Bronchial epithelial cell (primary cell): Measurements from ENCODE around the gene LTA. TPM values are rescaled to one million over a fixed set of nuclear protein-coding genes. Genes with fewer than 3 reads are reported as not detected.

Experiments used
- DNase-seq: peaks from one replicate; pipeline ENCODE4 v3.0.0-alpha.2; 2010; ENCODE audit warnings: low read depth
- FAIRE-seq: peaks from 2 replicates; lab custom pipeline; 2011; peaks lifted over from hg19 to GRCh38; lab: Jason Lieb, UNC
- H3K27me3 ChIP-seq: 2 replicates; pipeline ENCODE4 v1.5.1; 2011; ENCODE audit warnings: low read length; ENCODE audit not compliant: control insufficient read depth, insufficient read depth
- H3K36me3 ChIP-seq: 2 replicates; pipeline ENCODE4 v1.5.1; 2011; ENCODE audit warnings: low read length; ENCODE audit not compliant: control insufficient read depth, insufficient read depth
- H3K4me3 ChIP-seq: 2 replicates; pipeline ENCODE4 v1.5.1; 2011; ENCODE audit warnings: mild to moderate bottlenecking, low read depth, low read length, control low read depth
- total RNA-seq: library from RNA; depleted of rRNA; stranded (reverse); fragments of >200 nt; gene quantifications from 2 replicates; pipeline ENCODE4 v1.2.1, GENCODE V29; 2014
- TF ChIP-seq, protein P1 (sequence below): IDR thresholded peaks from 2 replicates; pipeline ENCODE4 v1.5.1; 2011; ENCODE audit warnings: mild to moderate bottlenecking, moderate library complexity, low read length, control low read depth, inconsistent platforms; ENCODE audit not compliant: insufficient read depth, severe bottlenecking

Gene LTA
- total RNA-seq, 1 donor from 2014 or later: not detected

DNA sequence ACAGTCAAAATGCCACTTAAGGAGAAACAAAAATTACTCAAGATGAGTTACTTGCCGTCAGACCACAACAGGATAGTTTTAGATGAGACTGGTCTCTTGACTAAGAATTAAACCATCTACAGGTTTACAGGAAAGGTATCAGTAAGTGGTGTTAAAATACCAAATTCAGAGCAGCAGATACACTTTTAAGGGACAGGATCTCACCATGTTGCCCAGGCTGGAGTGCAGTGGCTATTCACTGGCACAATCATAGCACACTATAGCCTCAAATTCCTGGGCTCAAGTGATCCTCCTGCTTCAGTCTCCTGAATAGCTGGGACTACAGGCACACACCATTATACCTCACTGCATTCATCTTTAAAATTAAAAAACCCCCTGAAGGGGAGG, 38.6 kb upstream of the LTA start:
- H3K27me3 ChIP-seq: no peaks in the 10 kb centered on the region
- FAIRE-seq (no peak), DNase-seq (no peak)
- TF ChIP-seq, protein P1, sequence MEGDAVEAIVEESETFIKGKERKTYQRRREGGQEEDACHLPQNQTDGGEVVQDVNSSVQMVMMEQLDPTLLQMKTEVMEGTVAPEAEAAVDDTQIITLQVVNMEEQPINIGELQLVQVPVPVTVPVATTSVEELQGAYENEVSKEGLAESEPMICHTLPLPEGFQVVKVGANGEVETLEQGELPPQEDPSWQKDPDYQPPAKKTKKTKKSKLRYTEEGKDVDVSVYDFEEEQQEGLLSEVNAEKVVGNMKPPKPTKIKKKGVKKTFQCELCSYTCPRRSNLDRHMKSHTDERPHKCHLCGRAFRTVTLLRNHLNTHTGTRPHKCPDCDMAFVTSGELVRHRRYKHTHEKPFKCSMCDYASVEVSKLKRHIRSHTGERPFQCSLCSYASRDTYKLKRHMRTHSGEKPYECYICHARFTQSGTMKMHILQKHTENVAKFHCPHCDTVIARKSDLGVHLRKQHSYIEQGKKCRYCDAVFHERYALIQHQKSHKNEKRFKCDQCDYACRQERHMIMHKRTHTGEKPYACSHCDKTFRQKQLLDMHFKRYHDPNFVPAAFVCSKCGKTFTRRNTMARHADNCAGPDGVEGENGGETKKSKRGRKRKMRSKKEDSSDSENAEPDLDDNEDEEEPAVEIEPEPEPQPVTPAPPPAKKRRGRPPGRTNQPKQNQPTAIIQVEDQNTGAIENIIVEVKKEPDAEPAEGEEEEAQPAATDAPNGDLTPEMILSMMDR: no peak
- H3K36me3 ChIP-seq: peaks cover 39% of the 10 kb centered on the region
- H3K4me3 ChIP-seq: no peak overlapping the region

DNA sequence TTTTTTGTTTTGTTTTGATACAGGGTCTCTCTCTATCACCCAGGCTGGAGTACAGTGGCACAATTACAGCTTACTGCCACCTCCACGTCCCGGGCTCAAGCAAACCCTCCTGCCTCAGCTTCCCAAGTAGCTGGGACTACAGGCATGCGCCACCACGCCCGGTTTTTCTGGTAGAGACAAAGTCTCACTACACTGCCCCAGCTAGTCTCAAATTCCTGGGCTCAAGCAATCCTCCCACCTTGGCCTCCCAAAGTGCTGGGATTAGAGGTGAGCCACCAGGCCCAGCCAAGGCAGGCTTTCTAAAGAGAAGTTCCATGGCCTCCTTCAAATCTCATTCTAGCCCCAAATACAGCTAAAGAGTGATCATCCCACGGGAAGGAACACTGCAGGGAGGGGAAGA, 38.1 kb upstream of the LTA start:
- H3K27me3 ChIP-seq: no peaks in the 10 kb centered on the region
- FAIRE-seq (no peak), DNase-seq (no peak)
- H3K4me3 ChIP-seq: no peak overlapping the region
- TF ChIP-seq, protein P1: no peak
- H3K36me3 ChIP-seq: peaks cover 42% of the 10 kb centered on the region

DNA sequence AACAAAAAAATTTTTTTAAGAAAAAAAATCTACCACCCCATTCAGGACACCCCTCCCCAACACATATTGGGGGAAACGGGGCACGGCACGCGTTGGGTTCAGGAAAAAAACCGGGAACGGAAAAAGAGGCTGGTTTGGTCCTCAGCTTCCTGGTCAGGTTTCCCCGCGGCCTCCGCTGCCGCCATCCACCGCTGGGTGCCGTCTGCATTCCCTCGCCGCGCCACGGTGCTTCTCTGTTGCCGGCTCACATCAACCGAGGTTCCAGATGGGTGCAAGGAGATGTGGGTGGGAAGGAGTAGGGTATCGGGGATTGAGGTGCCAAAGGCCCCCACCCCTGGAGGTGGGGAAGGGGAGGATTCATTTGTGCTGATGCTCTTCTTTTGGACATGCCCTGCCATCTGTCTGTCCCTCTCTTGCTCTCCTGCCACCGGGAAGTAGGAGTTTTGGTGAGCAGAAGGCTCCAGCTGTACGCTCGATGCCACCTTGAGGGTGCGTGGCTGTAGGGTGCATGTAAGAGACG, 37.5 kb upstream of the LTA start:
- Histone ChIP-seq H3K4me3 (no peak overlapping the region), H3K27me3 (no peaks in the 10 kb centered on the region), H3K36me3 (peaks cover 44% of the 10 kb centered on the region)
- TF ChIP-seq, protein P1: no peak
- DNase-seq: no peak
- no peak for FAIRE-seq

DNA sequence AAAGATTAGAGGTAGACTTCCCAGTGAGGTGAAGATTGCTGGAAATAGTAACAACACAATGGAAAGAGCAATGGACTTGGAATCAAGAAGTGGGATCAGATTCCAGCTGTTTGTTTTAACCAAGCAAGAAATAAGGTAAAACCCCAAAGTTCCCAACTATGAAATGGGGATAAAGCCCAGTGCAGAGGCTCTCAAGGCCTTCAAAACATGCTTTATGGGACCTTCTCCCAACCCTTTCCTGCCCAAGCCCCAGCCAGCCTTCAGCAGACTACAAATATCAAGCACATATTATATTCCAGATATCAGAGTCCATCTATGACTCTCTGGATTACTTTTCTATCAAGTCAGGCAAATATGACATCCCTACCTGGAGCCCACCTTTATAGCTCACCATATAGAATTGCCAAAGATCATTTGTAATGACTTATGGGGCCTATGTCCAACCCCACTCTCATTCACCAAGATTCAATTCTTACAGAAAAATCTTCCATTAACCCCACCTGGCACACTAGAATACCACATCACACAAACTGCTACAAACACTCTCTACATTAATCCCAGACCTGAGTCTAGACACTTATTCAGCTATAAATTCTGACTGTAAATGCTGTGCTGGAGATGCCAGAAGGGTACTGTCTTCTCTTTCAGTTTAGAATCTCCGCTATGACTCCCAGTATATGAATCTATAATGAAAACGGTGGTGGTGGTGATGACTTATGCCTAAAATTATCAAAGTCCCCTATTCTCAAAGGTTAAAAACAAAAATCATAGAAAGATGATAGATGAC, 36.4 kb upstream of the LTA start:
- DNase-seq: no peak
- peaks cover 45% of the 10 kb centered on the region for H3K36me3 ChIP-seq
- no peaks in the 10 kb centered on the region for H3K27me3 ChIP-seq
- TF ChIP-seq, protein P1: no peak
- FAIRE-seq: no peak
- no peak overlapping the region for H3K4me3 ChIP-seq

DNA sequence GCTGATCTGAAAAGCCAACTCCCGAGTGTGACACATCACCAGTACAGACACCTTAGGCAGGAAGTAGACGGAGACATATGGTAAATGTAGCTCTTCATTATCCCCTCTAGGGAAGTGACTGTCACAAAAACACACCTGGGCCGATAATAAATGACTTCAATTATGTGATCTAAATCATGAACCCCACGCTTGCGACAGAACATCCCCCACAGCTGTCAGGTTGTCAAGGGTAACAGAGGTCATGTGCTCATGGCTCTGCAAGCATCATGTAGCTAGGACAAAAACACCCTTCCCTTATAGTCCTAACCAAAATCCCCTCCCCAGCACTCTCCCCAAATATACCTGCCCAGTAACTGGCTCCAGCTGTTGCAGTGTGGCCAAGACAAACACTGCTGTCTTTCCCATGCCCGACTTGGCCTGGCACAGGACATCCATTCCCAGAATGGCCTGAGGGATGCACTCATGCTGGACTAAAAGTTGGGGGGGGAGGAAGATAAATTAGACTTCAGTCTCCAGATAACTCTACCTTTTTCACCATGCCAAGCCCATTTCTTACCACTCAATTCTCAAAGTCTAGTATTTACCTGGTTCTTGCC, 33.2 kb upstream of the LTA start:
- Histone ChIP-seq H3K4me3 (no peak overlapping the region), H3K36me3 (peaks cover 26% of the 10 kb centered on the region), H3K27me3 (no peaks in the 10 kb centered on the region)
- TF ChIP-seq, protein P1: no peak
- DNase-seq (no peak), FAIRE-seq (no peak)
